HEK293T (cell line): Measurements from ENCODE around the gene FAM193A.

ENCODE experiments used
- CTCF ChIA-PET: fragments of 350-600 bp; formaldehyde crosslinking; extraction: SDS; loops from one replicate; lab custom pipeline; 2021; ENCODE audit warnings: antibody characterized with exemption, inconsistent platforms; lab: Yijun Ruan, JAX
- POLR2A ChIA-PET: fragments of 350-600 bp; formaldehyde crosslinking; extraction: SDS; loops from one replicate; lab custom pipeline; 2020; ENCODE audit warnings: antibody characterized with exemption, inconsistent platforms; lab: Yijun Ruan, JAX
- DNase-seq: peaks from one replicate; pipeline ENCODE4 v3.0.0; 2012; ENCODE audit warnings: mixed read lengths; ENCODE audit errors: extremely low spot score
- ARNT ChIP-seq: fragments of 450-650 bp; IDR thresholded peaks from 2 replicates; pipeline ENCODE4 v1.6.1; 2017; ENCODE audit warnings: mild to moderate bottlenecking
- BHLHE40 ChIP-seq: fragments of 450-650 bp; IDR thresholded peaks from 2 replicates; pipeline ENCODE4 v1.6.1; 2016; ENCODE audit warnings: mild to moderate bottlenecking, moderate library complexity, borderline replicate concordance
- CTBP1 ChIP-seq: fragments of 450-650 bp; IDR thresholded peaks from 2 replicates; pipeline ENCODE4 v1.6.1; 2016; ENCODE audit warnings: borderline replicate concordance
- ELF4 ChIP-seq: fragments of 450-650 bp; IDR thresholded peaks from 2 replicates; pipeline ENCODE4 v1.6.1; 2017; ENCODE audit warnings: antibody characterized with exemption
- FOXA1 ChIP-seq: fragments of 450-650 bp; IDR thresholded peaks from 2 replicates; pipeline ENCODE4 v1.6.1; 2016; ENCODE audit warnings: mild to moderate bottlenecking
- FOXK2 ChIP-seq: fragments of 450-650 bp; IDR thresholded peaks from 2 replicates; pipeline ENCODE4 v1.6.1; 2016; ENCODE audit warnings: mild to moderate bottlenecking
- FOXM1 ChIP-seq: fragments of 450-650 bp; IDR thresholded peaks from 2 replicates; pipeline ENCODE4 v1.6.1; 2017; ENCODE audit warnings: mild to moderate bottlenecking, borderline replicate concordance
- HDGF ChIP-seq: fragments of 450-650 bp; IDR thresholded peaks from 2 replicates; pipeline ENCODE4 v1.6.1; 2017; ENCODE audit warnings: antibody characterized with exemption, borderline replicate concordance
- L3MBTL2 ChIP-seq: fragments of 450-650 bp; conservative IDR thresholded peaks from 2 replicates; pipeline ENCODE4 v1.6.1; 2016; ENCODE audit warnings: mild to moderate bottlenecking
- LEF1 ChIP-seq: fragments of 450-650 bp; IDR thresholded peaks from 2 replicates; pipeline ENCODE4 v1.6.1; 2017; ENCODE audit warnings: mild to moderate bottlenecking, borderline replicate concordance
- NFRKB ChIP-seq: fragments of 450-650 bp; IDR thresholded peaks from 2 replicates; pipeline ENCODE4 v1.6.1; 2016; ENCODE audit warnings: mild to moderate bottlenecking, moderate library complexity
- SP1 ChIP-seq: fragments of 450-650 bp; IDR thresholded peaks from 2 replicates; pipeline ENCODE4 v1.6.1; 2017
- SUZ12 ChIP-seq: fragments of 450-650 bp; IDR thresholded peaks from 2 replicates; pipeline ENCODE4 v1.6.1; 2016; ENCODE audit warnings: mild to moderate bottlenecking
- TARDBP ChIP-seq: fragments of 450-650 bp; IDR thresholded peaks from 2 replicates; pipeline ENCODE4 v1.6.1; 2016
- ZNF384 ChIP-seq: fragments of 450-650 bp; IDR thresholded peaks from 2 replicates; pipeline ENCODE4 v1.6.1; 2016
- TF ChIP-seq, protein P1 (sequence below): fragments of 450-650 bp; IDR thresholded peaks from 2 replicates; pipeline ENCODE4 v1.6.1; 2016

The FAM193A gene

DNA sequence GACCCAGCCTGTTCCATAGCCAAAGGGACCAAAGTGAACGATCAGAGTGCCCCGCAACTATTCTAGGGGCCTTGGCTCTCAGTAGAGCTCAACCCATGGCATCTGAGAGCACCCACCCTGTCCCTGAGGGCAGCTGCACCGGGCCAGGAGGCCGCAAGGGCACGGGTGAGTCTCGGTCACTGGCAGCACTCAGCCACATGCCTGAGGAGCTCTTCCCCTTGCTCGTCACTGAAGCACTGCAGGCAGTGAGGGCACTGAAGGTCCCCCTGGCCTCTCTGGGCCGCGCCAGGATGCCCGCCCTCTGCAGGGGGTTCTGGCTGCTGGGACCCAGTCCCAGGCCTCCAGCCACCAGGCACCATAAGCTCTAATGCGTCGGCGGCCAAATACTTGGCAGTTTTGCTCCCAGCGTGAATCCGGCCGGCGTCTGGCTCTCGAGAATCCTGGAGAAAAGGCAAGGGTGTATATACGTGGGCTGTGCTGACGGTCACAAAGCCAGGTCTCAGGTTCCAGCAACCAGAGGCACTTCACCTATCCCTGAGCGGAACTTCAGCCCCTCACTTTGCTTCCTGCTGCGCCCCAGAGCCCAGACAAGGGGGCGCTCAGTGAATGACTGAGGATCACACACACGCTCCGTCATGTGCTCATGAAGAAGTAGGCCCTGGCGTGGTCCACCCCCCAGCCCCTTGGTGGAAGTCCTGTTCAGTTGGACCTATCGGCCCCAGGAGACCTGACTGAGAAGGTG, 205.8 kb downstream of the FAM193A start:
- ChIA-PET POLR2A (no interaction called here), CTCF (no interaction called here)
- no peak for DNase-seq
- TF ChIP-seq SUZ12: no peak
- TF ChIP-seq, protein P1, sequence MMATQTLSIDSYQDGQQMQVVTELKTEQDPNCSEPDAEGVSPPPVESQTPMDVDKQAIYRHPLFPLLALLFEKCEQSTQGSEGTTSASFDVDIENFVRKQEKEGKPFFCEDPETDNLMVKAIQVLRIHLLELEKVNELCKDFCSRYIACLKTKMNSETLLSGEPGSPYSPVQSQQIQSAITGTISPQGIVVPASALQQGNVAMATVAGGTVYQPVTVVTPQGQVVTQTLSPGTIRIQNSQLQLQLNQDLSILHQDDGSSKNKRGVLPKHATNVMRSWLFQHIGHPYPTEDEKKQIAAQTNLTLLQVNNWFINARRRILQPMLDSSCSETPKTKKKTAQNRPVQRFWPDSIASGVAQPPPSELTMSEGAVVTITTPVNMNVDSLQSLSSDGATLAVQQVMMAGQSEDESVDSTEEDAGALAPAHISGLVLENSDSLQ: no peak
- no peak for TF ChIP-seq FOXM1
- no peak for TF ChIP-seq SP1
- TF ChIP-seq LEF1: no peak

- POLR2A ChIA-PET: no interaction called here
- CTCF ChIA-PET: no interaction called here
- no peak for DNase-seq
- no peak for TF ChIP-seq FOXK2
- TF ChIP-seq ARNT: no peak
- TF ChIP-seq TARDBP: no peak
- TF ChIP-seq HDGF: no peak
- TF ChIP-seq L3MBTL2: no peak
Observed at GRCh38 chr4:2742823-2743517, 206.5 kb downstream of the FAM193A start.

DNA sequence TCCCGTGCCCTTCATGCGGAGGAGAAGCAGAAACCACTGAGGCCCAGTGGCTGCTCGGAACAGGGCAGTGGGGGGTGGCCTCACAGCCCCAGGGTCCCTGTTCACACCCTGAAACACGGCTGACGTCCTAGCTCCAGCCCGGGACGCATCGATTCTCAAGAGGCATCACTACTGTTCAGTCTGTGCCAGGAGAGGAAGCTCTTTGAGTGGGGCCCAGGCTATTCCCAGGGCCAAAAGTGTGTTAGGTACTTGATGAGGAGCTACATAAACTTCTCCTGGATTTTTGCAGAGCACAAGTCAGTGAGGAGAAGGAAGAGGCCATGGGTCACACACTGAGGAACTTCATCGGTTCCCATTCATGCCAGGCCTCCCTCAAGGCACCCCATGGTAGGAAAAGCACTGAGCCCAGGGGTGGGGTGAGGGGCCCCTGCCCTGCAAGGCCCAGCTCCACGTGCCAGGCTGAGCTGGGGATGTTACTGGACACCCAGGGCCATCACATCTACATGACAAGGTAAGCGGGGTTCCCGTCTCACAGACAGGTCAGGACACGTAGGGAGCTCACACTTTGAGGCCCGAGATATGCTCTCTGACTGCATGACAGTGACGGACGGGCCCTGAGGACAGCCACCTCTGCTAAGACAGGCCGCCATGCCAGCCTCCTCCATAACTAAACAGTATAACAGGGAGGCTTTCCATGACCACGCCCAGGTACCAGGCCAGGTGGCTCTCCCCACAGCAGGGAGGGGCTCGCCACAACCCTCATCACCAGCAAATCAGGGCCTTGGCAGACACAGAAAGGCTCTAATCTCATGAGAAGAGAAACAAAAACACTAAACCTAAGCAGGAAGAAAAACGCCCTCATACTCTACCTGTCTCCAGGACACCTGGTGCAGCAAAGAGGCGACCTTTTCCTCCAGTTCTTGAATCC, 207.3 kb downstream of the FAM193A start:
- CTCF ChIA-PET: no interaction called here
- POLR2A ChIA-PET: no interaction called here
- DNase-seq: no peak
- TF ChIP-seq TARDBP: no peak
- no peak for TF ChIP-seq NFRKB
- TF ChIP-seq BHLHE40: no peak
- no peak for TF ChIP-seq ELF4
- TF ChIP-seq FOXM1: no peak
- TF ChIP-seq LEF1: no peak

GRCh38 chr4:2744576-2745270, 208.3 kb downstream of the FAM193A start:
- ChIA-PET POLR2A (no interaction called here), CTCF (no interaction called here)
- DNase-seq: no peak
- TF ChIP-seq SP1 (no peak), LEF1 (no peak), FOXK2 (no peak), ZNF384 (no peak), BHLHE40 (no peak), FOXA1 (no peak), FOXM1 (no peak), TARDBP (no peak), ELF4 (no peak), CTBP1 (no peak)

DNA sequence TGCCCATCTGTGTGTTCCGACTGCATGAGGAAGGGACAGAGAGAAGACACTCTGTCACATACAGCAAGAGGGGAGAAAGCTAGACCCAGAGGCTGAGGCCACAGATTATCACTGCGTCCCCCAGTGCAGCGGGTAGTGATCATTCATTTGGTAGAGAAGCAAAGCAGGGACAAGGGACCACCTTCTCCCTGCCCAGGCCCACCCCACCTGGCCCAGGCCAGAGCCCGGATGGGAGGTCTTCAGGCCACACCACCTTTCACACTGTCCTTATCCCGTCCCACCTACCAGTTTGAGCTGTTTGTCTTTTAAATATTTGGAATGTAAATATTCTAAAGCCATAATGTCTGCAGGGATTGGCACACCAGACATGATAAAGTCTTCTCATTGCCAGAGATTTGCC, 209.1 kb downstream of the FAM193A start:
- POLR2A ChIA-PET: no interaction called here
- CTCF ChIA-PET: no interaction called here
- DNase-seq: no peak
- TF ChIP-seq FOXM1: no peak
- TF ChIP-seq, protein P1: no peak
- no peak for TF ChIP-seq FOXK2
- no peak for TF ChIP-seq LEF1
- no peak for TF ChIP-seq NFRKB
- no peak for TF ChIP-seq ZNF384
- TF ChIP-seq TARDBP: no peak
- TF ChIP-seq SUZ12: no peak
- TF ChIP-seq BHLHE40: no peak

- DNase-seq: no peak
Observed at GRCh38 chr4:2745981-2746806, 209.7 kb downstream of the FAM193A start.

More at GRCh38 chr4:2745981-2746806, 209.7 kb downstream of the FAM193A start:
- no peak for TF ChIP-seq ZNF384
- TF ChIP-seq BHLHE40: no peak
- TF ChIP-seq HDGF: no peak
- TF ChIP-seq NFRKB: no peak
- TF ChIP-seq FOXA1: no peak
- TF ChIP-seq, protein P1: no peak
- TF ChIP-seq ARNT: no peak
- no peak for TF ChIP-seq SUZ12
- TF ChIP-seq SP1: no peak
- no peak for TF ChIP-seq FOXM1
- TF ChIP-seq L3MBTL2: no peak
- no peak for TF ChIP-seq CTBP1
- no peak for TF ChIP-seq FOXK2
- TF ChIP-seq ELF4: no peak
- ChIA-PET POLR2A (no interaction called here), CTCF (no interaction called here)
